ENCODE results near the gene TAF15. TPM values are rescaled to one million over a fixed set of nuclear protein-coding genes. Genes with fewer than 3 reads are reported as not detected.

TAF15 gene
- total and polyA plus RNA-seq, 10 of the 15 experiments (the other 5 are each of a cell fraction or from before 2014, with no cell fraction given), result 9.5 to 259 (median 40.4) TPM

GRCh38 chr17:35764123-35764991 is 44.9 kb upstream of the TAF15 start (continued):
- peak; percentile 61; the same call in 1 of the 2 replicates for TF ChIP-seq NKRF (conservative IDR thresholded peaks at IDR 0.05)
- no peak for TF ChIP-seq SIN3A (IDR thresholded peaks at IDR 0.05; ENCODE audit: low read depth, low read length)
- no peak for TF ChIP-seq RUNX3 (IDR thresholded peaks at IDR 0.05; ENCODE audit: low read length)

DNA sequence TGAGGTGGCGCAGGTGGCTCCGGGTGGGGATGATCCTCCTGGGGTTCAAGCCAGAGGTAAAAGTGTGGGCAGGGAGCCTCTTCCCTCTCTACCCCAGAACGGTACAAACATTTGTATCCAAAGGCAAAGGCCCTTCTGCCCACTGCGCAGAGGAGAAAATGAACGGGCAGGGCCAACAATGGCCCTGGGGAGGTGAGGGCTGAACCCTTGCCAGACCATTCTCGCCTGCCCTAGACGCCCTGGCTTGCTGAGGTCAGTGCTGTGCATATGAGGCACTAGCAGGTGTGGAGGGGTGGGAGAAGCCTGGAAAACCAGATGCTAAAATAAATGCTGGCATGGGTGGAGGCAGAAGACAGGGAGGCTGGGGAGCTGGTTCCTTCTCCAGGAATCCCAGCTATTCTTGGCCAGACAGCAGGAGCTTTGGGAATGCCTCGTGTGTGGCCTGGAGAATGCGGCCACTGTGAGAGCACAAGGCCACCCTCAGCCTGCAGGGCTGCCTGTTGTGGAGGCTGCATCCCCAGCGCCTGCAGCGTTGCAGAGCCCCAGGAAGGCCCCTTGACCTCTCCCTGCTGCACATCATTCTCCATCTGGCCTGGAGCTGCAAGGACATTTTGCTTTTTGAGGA is 44.1 kb upstream of the TAF15 start:
- Histone ChIP-seq H3K9ac (ENCODE audit: control insufficient read depth, insufficient read depth, low read length) (no peak overlapping the region), H3K27ac (ENCODE audit: control insufficient read depth, insufficient read depth) (no peak overlapping the region), H3K4me3 (peak overlapping the region; percentile 63; the same call in 1 of the 2 replicates), H3K4me1 (ENCODE audit: control insufficient read depth, insufficient read depth, low read length) (peaks cover 5% of the 10 kb centered on the region), H3K9me3 (replicated peaks; ENCODE audit: control insufficient read depth, insufficient read depth, low read length) (no peaks in the 10 kb centered on the region), H3K4me2 (ENCODE audit: control insufficient read depth, insufficient read depth) (peak overlapping the region; percentile 79; the same call in 1 of the 2 replicates), H3K36me3 (ENCODE audit: control insufficient read depth in 2 of 2, insufficient read depth in 2 of 2, low read length in 1 of 2) (no peaks in the 10 kb centered on the region), H3K79me2 (ENCODE audit: control insufficient read depth, insufficient read depth, low read length) (no peaks in the 10 kb centered on the region), H4K20me1 (ENCODE audit: control insufficient read depth, insufficient read depth) (no peaks in the 10 kb centered on the region), H2AFZ (ENCODE audit: control insufficient read depth, low read depth, low read length) (no peak overlapping the region; the same call in 1 of the 2 replicates), H3K27me3 (replicated peaks in 1 of 2; ENCODE audit: control insufficient read depth in 2 of 2, insufficient read depth in 2 of 2, low read length in 1 of 2) (peaks cover 0 to 6% of the 10 kb centered on the region in 2 experiments)
- no peak for ATAC-seq
- ChIA-PET POLR2A (interaction anchor here (0.9 to 2.3 kb wide), 2 partner anchors 44 to 125 kb away, joined by 3 to 24 read pairs; partner anchors contain the start of gene TAF15), CTCF (interaction anchor here (0.9 to 8.3 kb wide), 6 partner anchors 17 to 646 kb away, joined by 3 to 220 read pairs (median 10); partner anchors contain the start of gene TAF15), SMC1A (ENCODE audit: uncharacterized antibody, unreplicated experiment) (interaction anchor here (1.4 to 3.6 kb wide), 2 partner anchors 40 to 43 kb away, joined by 5 to 33 read pairs; partner anchors contain the start of gene TAF15), RAD21 (ENCODE audit: unreplicated experiment) (interaction anchor here (2.5 to 2.9 kb wide), 2 partner anchors 40 to 44 kb away, joined by 24 to 50 read pairs; partner anchors contain the start of gene TAF15)
- no peak for DNase-seq (ENCODE audit: low read depth, low spot score)
- BruUV-seq (replicated peaks), result no TSS peak
- 67% methylated on average over 11 of the region's 11 CpGs for WGBS (ENCODE audit: insufficient coverage, insufficient replicate concordance, low lambda C conversion rate, missing lambda C conversion rate)
- intact Hi-C loops (cut with micrococcal nuclease; ENCODE audit: unreplicated experiment) (no loop called here), in situ Hi-C loops (cut with MboI) (loop anchor here (5.0 kb wide), 1 partner anchor 42 kb away; the partner anchor contains the start of gene TAF15)
- no peak for FAIRE-seq
- TF ChIP-seq HDGF (IDR thresholded peaks at IDR 0.05) (no peak), ZNF207 (IDR thresholded peaks at IDR 0.05; ENCODE audit: borderline replicate concordance) (no peak), CREM (IDR thresholded peaks at IDR 0.05; ENCODE audit: low read depth) (no peak), RAD21 (IDR thresholded peaks at IDR 0.05; ENCODE audit: insufficient read depth, low read depth, low read length) (no peak), ESRRA (IDR thresholded peaks at IDR 0.05; ENCODE audit: low read length) (no peak), TCF12 (IDR thresholded peaks at IDR 0.05; ENCODE audit: low read depth, low read length) (no peak), FOXM1 (IDR thresholded peaks at IDR 0.05; ENCODE audit: low read depth, low read length) (no peak), NR2C1 (IDR thresholded peaks at IDR 0.05) (no peak), NR2C2 (IDR thresholded peaks at IDR 0.05; ENCODE audit: borderline replicate concordance, control insufficient read depth, insufficient read length, low read depth) (no peak)
- TF ChIP-seq, protein P1, sequence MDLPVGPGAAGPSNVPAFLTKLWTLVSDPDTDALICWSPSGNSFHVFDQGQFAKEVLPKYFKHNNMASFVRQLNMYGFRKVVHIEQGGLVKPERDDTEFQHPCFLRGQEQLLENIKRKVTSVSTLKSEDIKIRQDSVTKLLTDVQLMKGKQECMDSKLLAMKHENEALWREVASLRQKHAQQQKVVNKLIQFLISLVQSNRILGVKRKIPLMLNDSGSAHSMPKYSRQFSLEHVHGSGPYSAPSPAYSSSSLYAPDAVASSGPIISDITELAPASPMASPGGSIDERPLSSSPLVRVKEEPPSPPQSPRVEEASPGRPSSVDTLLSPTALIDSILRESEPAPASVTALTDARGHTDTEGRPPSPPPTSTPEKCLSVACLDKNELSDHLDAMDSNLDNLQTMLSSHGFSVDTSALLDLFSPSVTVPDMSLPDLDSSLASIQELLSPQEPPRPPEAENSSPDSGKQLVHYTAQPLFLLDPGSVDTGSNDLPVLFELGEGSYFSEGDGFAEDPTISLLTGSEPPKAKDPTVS (IDR thresholded peaks at IDR 0.05; ENCODE audit: low read depth, low read length), result no peak
- TF ChIP-seq, protein P2, sequence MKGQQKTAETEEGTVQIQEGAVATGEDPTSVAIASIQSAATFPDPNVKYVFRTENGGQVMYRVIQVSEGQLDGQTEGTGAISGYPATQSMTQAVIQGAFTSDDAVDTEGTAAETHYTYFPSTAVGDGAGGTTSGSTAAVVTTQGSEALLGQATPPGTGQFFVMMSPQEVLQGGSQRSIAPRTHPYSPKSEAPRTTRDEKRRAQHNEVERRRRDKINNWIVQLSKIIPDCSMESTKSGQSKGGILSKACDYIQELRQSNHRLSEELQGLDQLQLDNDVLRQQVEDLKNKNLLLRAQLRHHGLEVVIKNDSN (IDR thresholded peaks at IDR 0.05; ENCODE audit: borderline replicate concordance, extremely low read length, insufficient read depth, low read depth, low read length), result no peak
- TF ChIP-seq, protein P3, sequence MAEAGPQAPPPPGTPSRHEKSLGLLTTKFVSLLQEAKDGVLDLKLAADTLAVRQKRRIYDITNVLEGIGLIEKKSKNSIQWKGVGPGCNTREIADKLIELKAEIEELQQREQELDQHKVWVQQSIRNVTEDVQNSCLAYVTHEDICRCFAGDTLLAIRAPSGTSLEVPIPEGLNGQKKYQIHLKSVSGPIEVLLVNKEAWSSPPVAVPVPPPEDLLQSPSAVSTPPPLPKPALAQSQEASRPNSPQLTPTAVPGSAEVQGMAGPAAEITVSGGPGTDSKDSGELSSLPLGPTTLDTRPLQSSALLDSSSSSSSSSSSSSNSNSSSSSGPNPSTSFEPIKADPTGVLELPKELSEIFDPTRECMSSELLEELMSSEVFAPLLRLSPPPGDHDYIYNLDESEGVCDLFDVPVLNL (IDR thresholded peaks at IDR 0.05; ENCODE audit: low read depth, low read length), result no peak

All from GM12878 (cell line).